ENCODE data around the gene UNC93A. TPM values are rescaled to one million over a fixed set of nuclear protein-coding genes. Genes with fewer than 3 reads are reported as not detected.
A peak's percentile ranks its signal among the peaks of the same experiment; 100 is the strongest.
"Not testable (repeated sequence)": the region's sequence is repeated elsewhere in the genome, so short reads cannot be mapped to it uniquely, and the experiment has no call there.

UNC93A gene
- total and polyA plus RNA-seq, 2 donors = 2.8 TPM

- H3K4me3 ChIP-seq (ENCODE audit: low read length in 2 of 2); H3K27ac ChIP-seq (ENCODE audit: low read depth in 1 of 2, low read length in 1 of 2): not testable (repeated sequence)
Observed at GRCh38 chr6:167278173-167278940, 12.8 kb upstream of the UNC93A start.

GRCh38 chr6:167279766-167280446 is 11.2 kb upstream of the UNC93A start:
- no peaks in the 10 kb centered on the region for H3K27me3 ChIP-seq (ENCODE audit: control insufficient read depth in 2 of 2, insufficient read depth in 1 of 2, low read length in 1 of 2)
- no peaks in the 10 kb centered on the region for H3K36me3 ChIP-seq (ENCODE audit: control insufficient read depth in 2 of 2, insufficient read depth in 2 of 2, low read length in 1 of 2)
- no peak for DNase-seq (ENCODE audit: low read depth in 6 of 9, low spot score in 9 of 9)
- H3K9me3 ChIP-seq (ENCODE audit: control insufficient read depth in 2 of 2, insufficient read depth in 1 of 2, low read length in 1 of 2) = no peaks in the 10 kb centered on the region
- peak overlapping the region in 1 of 2 donors; percentile 15 for H3K27ac ChIP-seq (ENCODE audit: low read depth in 1 of 2, low read length in 1 of 2)
- WGBS = 84% methylated on average over 3 of the region's 3 CpGs
- no peak overlapping the region for H3K4me3 ChIP-seq (ENCODE audit: low read length in 2 of 2)
- peaks cover 2 to 10% of the 10 kb centered on the region in 2 donors for H3K4me1 ChIP-seq (ENCODE audit: control insufficient read depth in 2 of 2, insufficient read depth in 2 of 2, low read length in 2 of 2)

More at GRCh38 chr6:167278173-167278940, 12.8 kb upstream of the UNC93A start:
- H3K27me3 ChIP-seq (ENCODE audit: control insufficient read depth in 2 of 2, insufficient read depth in 1 of 2, low read length in 1 of 2); DNase-seq (ENCODE audit: low read depth in 6 of 9, low spot score in 9 of 9); H3K36me3 ChIP-seq (ENCODE audit: control insufficient read depth in 2 of 2, insufficient read depth in 2 of 2, low read length in 1 of 2); H3K9me3 ChIP-seq (ENCODE audit: control insufficient read depth in 2 of 2, insufficient read depth in 1 of 2, low read length in 1 of 2): not testable (repeated sequence)
- WGBS = 70% methylated on average over 13 of the region's 16 CpGs
- H3K4me1 ChIP-seq (ENCODE audit: control insufficient read depth in 2 of 2, insufficient read depth in 2 of 2, low read length in 2 of 2) = peaks cover 2 to 10% of the 10 kb centered on the region in 2 donors

GRCh38 chr6:167280466-167280865 is 10.6 kb upstream of the UNC93A start:
- H3K9me3 ChIP-seq (ENCODE audit: control insufficient read depth in 2 of 2, insufficient read depth in 1 of 2, low read length in 1 of 2); H3K27ac ChIP-seq (ENCODE audit: low read depth in 1 of 2, low read length in 1 of 2); DNase-seq (ENCODE audit: low read depth in 6 of 9, low spot score in 9 of 9); H3K4me3 ChIP-seq (ENCODE audit: low read length in 2 of 2); H3K36me3 ChIP-seq (ENCODE audit: control insufficient read depth in 2 of 2, insufficient read depth in 2 of 2, low read length in 1 of 2); H3K27me3 ChIP-seq (ENCODE audit: control insufficient read depth in 2 of 2, insufficient read depth in 1 of 2, low read length in 1 of 2): not testable (repeated sequence)
- peaks cover 2 to 13% of the 10 kb centered on the region in 2 donors for H3K4me1 ChIP-seq (ENCODE audit: control insufficient read depth in 2 of 2, insufficient read depth in 2 of 2, low read length in 2 of 2)
- WGBS = 79% methylated on average over 5 of the region's 5 CpGs

- no peak for DNase-seq (ENCODE audit: low read depth in 6 of 9, low spot score in 9 of 9)
- Histone ChIP-seq H3K27me3 (ENCODE audit: control insufficient read depth in 2 of 2, insufficient read depth in 1 of 2, low read length in 1 of 2) (no peaks in the 10 kb centered on the region), H3K9me3 (ENCODE audit: control insufficient read depth in 2 of 2, insufficient read depth in 1 of 2, low read length in 1 of 2) (no peaks in the 10 kb centered on the region), H3K4me1 (ENCODE audit: control insufficient read depth in 2 of 2, insufficient read depth in 2 of 2, low read length in 2 of 2) (peaks cover 2 to 13% of the 10 kb centered on the region in 2 donors), H3K36me3 (ENCODE audit: control insufficient read depth in 2 of 2, insufficient read depth in 2 of 2, low read length in 1 of 2) (no peaks in the 10 kb centered on the region), H3K4me3 (ENCODE audit: low read length in 2 of 2) (no peak overlapping the region), H3K27ac (ENCODE audit: low read depth in 1 of 2, low read length in 1 of 2) (no peak overlapping the region)
Observed at GRCh38 chr6:167282165-167282564, 8.9 kb upstream of the UNC93A start.

GRCh38 chr6:167284565-167284964 is 6.5 kb upstream of the UNC93A start:
- not testable (repeated sequence) for H3K36me3 ChIP-seq (ENCODE audit: control insufficient read depth in 2 of 2, insufficient read depth in 2 of 2, low read length in 1 of 2); H3K27me3 ChIP-seq (ENCODE audit: control insufficient read depth in 2 of 2, insufficient read depth in 1 of 2, low read length in 1 of 2); H3K4me3 ChIP-seq (ENCODE audit: low read length in 2 of 2); H3K9me3 ChIP-seq (ENCODE audit: control insufficient read depth in 2 of 2, insufficient read depth in 1 of 2, low read length in 1 of 2); H3K27ac ChIP-seq (ENCODE audit: low read depth in 1 of 2, low read length in 1 of 2); H3K4me1 ChIP-seq (ENCODE audit: control insufficient read depth in 2 of 2, insufficient read depth in 2 of 2, low read length in 2 of 2); DNase-seq (ENCODE audit: low read depth in 6 of 9, low spot score in 9 of 9)
- WGBS = 96% methylated on average over 12 of the region's 13 CpGs

- no peaks in the 10 kb centered on the region for H3K9me3 ChIP-seq (ENCODE audit: control insufficient read depth in 2 of 2, insufficient read depth in 1 of 2, low read length in 1 of 2)
- H3K27me3 ChIP-seq (ENCODE audit: control insufficient read depth in 2 of 2, insufficient read depth in 1 of 2, low read length in 1 of 2) = no peaks in the 10 kb centered on the region
- 97% methylated on average over 15 of the region's 15 CpGs for WGBS
- no peak overlapping the region for H3K27ac ChIP-seq (ENCODE audit: low read depth in 1 of 2, low read length in 1 of 2)
- no peaks in the 10 kb centered on the region for H3K36me3 ChIP-seq (ENCODE audit: control insufficient read depth in 2 of 2, insufficient read depth in 2 of 2, low read length in 1 of 2)
- H3K4me1 ChIP-seq (ENCODE audit: control insufficient read depth in 2 of 2, insufficient read depth in 2 of 2, low read length in 2 of 2) = peaks cover 5 to 6% of the 10 kb centered on the region in 2 donors
- no peak overlapping the region for H3K4me3 ChIP-seq (ENCODE audit: low read length in 2 of 2)
- no peak for DNase-seq (ENCODE audit: low read depth in 6 of 9, low spot score in 9 of 9)
Observed at GRCh38 chr6:167285077-167285770, 5.9 kb upstream of the UNC93A start.

GRCh38 chr6:167287513-167288048 is 3.5 kb upstream of the UNC93A start:
- Histone ChIP-seq H3K27me3 (ENCODE audit: control insufficient read depth in 2 of 2, insufficient read depth in 1 of 2, low read length in 1 of 2) (peaks cover 0 to 2% of the 10 kb centered on the region in 2 donors), H3K4me3 (ENCODE audit: low read length in 2 of 2) (no peak overlapping the region), H3K36me3 (ENCODE audit: control insufficient read depth in 2 of 2, insufficient read depth in 2 of 2, low read length in 1 of 2) (no peaks in the 10 kb centered on the region), H3K27ac (ENCODE audit: low read depth in 1 of 2, low read length in 1 of 2) (no peak overlapping the region), H3K9me3 (ENCODE audit: control insufficient read depth in 2 of 2, insufficient read depth in 1 of 2, low read length in 1 of 2) (no peaks in the 10 kb centered on the region), H3K4me1 (ENCODE audit: control insufficient read depth in 2 of 2, insufficient read depth in 2 of 2, low read length in 2 of 2) (peaks cover 2 to 4% of the 10 kb centered on the region in 2 donors)
- no peak for DNase-seq (ENCODE audit: low read depth in 6 of 9, low spot score in 9 of 9)
- WGBS = 97% methylated on average over 13 of the region's 13 CpGs

- H3K9me3 ChIP-seq (ENCODE audit: control insufficient read depth in 2 of 2, insufficient read depth in 1 of 2, low read length in 1 of 2); H3K36me3 ChIP-seq (ENCODE audit: control insufficient read depth in 2 of 2, insufficient read depth in 2 of 2, low read length in 1 of 2); H3K27me3 ChIP-seq (ENCODE audit: control insufficient read depth in 2 of 2, insufficient read depth in 1 of 2, low read length in 1 of 2); H3K4me1 ChIP-seq (ENCODE audit: control insufficient read depth in 2 of 2, insufficient read depth in 2 of 2, low read length in 2 of 2); H3K27ac ChIP-seq (ENCODE audit: low read depth in 1 of 2, low read length in 1 of 2); H3K4me3 ChIP-seq (ENCODE audit: low read length in 2 of 2): not testable (repeated sequence)
- DNase-seq (ENCODE audit: low read depth in 6 of 9, low spot score in 9 of 9) = peak in 7 of 9 donors; percentile 10 to 64 (median 28)
- WGBS = 24% methylated on average over 14 of the region's 14 CpGs
Observed at GRCh38 chr6:167288591-167289225, 2.4 kb upstream of the UNC93A start.
